NCI-H1436 treated with DMSO at 0.1 percent for 48 hours (cell line): ENCODE measurements around the gene BBS2.

Source experiments
- DNase-seq: peaks from one replicate; lab custom pipeline; 2025; lab: John Stamatoyannopoulos, UW

Gene BBS2, protein sequence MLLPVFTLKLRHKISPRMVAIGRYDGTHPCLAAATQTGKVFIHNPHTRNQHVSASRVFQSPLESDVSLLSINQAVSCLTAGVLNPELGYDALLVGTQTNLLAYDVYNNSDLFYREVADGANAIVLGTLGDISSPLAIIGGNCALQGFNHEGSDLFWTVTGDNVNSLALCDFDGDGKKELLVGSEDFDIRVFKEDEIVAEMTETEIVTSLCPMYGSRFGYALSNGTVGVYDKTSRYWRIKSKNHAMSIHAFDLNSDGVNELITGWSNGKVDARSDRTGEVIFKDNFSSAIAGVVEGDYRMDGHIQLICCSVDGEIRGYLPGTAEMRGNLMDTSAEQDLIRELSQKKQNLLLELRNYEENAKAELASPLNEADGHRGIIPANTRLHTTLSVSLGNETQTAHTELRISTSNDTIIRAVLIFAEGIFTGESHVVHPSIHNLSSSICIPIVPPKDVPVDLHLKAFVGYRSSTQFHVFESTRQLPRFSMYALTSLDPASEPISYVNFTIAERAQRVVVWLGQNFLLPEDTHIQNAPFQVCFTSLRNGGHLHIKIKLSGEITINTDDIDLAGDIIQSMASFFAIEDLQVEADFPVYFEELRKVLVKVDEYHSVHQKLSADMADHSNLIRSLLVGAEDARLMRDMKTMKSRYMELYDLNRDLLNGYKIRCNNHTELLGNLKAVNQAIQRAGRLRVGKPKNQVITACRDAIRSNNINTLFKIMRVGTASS

DNA sequence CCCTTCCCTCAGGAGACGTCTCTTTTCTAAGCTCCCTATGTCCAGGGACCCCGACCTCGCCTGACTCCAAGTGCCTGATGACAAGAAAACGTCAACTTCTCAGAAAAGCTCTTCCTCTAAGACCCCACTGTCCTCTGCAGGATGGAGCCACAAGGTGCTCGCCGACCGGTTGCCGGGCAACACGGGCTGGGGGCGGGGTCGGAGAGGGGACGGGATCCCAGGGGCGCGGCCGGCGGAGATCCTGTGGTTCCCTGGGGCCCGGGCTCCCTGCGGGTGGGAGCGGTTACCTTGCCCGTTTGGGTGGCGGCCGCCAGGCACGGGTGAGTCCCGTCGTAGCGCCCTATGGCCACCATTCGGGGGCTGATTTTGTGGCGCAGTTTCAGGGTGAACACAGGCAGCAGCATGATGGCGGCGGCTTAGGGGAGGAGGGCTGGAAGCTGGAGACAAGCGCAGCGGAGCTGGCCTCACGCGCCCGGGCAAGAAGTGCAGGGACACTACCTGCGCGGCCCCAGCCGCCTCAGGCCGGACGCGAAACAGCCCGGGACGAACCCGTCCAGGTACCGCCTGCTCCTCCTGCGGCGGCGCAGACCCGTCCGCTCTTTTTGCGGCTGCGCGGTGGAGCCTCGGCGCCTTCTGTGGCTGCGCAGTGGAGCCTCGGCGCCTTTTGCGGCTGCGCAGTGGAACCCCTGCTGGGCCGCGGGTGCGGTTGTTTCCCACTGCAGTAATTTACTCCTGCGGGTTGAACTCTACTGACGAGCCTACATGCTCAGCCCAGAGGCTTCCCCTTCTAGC lies at the start of gene BBS2:
Gene BBS2, minus strand, starts transcription at position 566 of the 792 bp plus-strand sequence. Its CDS starts 162 bp downstream, at position 404.
- DNase-seq: peak; percentile 33

DNA sequence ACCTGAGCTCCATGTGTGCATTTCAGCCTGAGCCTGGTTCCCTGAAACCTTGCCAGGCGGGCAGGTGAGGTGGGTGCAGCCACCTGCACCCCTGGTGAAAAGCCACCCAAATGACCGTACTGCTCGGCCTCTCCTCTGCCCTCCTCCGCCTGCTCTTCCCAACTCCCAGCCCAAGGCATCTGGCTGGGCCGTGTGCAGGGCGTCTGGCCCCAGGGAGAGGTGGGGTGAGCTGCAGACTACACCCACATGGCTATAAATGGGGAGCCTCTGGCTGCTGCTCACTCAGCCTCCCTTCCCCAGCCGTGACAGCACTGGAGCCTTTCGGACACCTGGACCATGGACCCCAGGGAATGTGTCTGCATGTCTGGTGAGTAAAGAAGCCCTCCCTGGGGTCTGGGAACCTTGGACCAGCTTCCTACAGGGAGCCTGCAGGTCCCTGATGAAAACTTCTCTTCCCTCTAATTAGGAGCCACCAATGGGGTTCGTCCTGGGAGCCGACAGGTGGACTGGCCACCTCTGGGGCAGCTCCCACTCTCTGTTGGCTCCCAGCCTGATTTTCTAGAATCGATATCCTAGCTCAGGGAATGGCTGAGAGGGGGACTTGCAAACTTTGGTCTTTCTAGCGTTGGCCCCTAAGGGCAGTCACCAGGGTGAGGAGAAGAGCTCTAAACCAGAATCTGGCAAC lies 45.1 kb upstream of the BBS2 start, which contains the start of gene MT4:
Gene MT4, plus strand, starts transcription at position 281 of the 685 bp plus-strand sequence. Its CDS starts 56 bp downstream, at position 337.
- DNase-seq: no peak

DNA sequence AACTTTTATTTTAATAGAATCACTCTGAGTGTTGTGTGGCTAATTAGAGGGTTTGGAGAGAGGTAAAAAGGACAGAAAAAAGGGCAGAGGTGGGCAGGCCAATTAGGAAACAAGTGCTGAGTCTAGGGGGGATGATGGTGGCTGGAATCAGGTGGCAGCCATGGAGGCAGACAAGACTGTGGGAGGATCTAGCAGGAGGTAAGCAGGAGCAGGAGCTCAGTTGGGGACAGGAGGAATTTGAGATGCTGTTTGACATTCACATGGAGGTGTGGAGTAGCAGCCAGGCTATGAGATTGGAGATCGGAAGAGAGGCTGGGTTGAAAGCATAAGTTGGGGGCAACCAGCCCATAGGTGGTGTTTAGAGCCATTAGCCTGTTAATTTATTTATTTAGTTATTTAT lies 41.3 kb upstream of the BBS2 start:
- no peak for DNase-seq

DNA sequence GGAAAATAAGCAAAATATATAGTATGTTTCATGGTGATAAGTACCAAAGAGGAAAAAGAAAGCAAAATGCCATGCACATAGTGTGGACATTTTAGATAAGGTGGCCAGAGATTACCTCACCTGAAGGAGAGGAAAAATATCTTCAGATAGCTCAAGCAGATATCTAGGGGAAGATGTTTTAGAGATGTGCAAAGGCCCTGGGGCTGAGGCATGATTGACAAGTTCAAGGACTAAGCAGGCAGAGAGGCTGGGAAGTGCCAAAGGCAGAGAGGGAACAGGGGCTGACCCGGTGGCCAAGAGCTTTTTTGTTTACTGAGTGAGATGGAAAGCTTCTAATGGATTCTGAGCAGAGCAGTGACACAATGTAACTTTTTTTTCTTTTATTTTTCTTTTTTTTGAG lies 40.6 kb upstream of the BBS2 start:
- DNase-seq: no peak

DNA sequence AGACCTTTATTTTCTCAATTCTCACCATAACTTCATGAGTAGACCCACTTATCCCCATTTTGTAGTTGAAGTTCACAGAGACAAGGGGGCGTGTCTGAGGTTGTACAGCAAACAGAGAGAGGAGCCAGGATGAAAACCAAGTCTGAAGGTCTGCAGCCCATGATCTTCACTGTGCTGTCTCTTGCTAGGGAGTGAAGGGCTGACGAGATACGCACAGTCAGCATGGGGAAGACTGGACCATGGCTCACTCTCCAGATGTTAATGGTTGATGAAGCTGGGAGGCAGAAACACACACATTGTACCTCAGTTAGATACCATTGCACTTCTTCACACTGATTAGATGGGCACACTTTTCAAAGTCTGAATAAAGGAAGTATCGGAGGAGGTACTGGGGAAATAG lies 39.3 kb upstream of the BBS2 start:
- DNase-seq: no peak

DNA sequence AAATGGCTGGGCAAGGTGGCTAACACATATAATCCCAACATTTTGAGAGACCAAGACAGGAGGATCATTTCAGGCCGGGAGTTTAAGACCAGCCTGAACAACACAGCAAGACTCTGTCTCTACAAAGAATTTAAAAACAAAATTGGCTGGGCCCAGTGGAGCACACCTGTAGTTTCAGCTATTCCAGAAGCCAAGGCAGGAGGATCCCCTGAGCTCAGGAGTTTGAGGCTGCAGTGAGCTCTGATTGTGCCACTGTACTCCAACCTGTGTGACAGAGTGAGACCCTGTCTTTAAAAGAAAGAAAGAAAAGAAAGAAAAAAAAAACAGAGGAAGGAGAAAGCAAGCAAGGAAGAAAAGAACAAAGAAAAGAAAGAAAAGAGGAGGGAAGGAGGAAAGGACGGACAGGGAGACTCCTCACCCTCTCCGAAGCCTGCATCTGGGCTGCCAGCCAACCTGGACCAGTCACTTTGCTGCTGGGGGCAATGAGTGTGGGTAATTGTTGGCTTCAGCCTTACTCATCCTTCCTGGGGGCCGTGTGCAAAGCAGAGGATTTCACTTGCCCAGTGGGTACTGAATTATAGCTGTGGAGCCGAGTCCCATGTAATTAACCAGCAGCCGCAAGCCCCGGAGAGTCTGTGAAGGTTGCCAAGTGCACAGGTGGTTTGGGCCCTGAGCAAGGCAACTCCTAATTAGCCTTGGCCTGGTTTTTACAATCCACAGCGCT lies 38.4 kb upstream of the BBS2 start:
- no peak for DNase-seq

DNA sequence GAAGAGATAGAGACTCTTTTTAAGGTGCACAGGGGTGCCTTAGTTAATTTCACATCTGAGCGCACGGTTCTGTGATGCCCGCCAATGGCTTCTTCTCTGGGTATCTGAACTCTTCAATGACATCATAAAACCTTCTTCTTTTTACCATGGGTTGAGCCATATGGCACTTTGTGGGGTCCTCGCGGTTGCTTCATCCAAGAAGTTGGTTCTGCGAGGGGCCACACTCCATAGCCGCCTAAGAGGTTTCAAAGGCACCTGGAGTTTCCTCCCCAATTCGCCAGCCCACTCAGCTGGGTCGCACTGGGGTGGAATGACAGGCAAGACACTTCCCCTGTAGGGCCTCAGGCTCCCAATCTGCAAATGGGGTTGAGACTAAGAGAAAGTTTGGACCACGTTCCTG lies 34.6 kb upstream of the BBS2 start:
- DNase-seq: no peak

DNA sequence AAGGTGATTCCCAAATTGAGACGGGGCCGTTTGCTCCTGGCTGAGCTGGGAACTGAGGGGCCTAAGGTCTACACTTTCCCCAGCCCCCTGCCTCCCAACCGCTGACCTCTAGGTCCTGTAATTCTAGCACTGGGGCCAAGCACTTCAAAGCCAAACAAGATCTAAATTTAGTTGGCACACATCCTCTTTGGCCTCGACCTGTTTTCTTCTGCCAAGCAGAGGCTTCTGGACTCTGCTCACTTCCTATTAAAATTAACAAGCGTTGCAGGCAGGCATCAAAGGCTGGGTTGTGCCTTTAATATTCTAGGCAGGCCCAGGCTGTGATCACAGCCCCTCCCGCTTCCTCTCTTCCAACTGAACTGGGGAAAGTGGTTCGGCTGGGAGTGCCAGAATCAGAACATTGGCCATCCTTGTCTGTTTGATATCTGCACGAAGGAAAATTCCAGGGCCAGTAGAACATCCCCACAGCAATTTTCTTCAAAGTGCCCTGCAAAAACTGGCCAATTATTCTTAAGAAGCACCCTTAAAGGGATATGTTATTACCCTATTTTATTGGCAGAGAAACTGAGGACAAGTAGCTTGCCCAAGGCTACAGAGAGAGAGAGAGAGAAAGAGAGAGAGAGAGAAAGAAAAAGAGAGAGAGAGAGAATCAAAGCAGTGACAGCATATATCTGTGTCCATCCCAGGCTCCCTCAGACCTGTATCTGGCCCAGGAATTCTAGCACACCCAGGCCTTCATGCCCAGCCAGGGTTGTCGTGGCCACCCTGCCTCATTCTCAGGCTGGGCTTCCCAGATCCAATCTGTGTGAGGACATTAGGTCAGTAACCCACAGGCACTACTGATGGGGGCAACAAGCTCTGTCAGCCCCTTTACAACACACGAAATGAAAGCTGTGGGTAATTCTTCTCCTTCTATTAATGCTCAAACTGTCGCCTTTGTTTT lies 32.2 kb upstream of the BBS2 start:
- DNase-seq: no peak

DNA sequence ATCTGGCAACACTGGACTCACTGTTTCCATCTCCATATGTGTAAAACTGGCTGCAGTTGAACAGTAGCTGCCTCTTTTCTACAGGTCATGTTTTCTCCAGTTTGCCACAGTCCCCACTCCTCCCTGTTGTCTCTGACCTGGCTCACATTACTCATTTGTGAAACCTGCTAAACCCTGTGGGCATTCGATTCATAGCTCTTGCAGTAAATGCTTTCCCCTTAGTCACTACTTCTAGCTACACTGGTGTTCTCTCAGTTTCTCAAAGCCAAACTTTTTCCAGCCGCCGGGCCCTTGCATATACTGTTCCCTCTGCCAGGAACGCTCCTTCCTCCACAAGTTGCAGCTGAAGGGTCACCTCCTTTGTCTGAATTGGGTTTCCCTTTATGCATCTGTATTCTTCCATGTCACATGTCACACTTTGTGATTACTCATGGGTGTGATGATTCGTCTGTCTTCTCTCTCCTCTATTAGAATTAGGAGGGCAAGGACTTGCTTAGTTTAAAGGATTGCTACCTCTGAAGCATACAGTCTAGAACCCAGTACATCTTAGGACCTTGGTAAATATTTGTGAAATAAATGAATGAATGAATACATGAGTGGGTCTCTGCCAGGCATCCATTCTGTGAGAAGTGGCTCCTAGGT lies 30.0 kb upstream of the BBS2 start:
- no peak for DNase-seq

DNA sequence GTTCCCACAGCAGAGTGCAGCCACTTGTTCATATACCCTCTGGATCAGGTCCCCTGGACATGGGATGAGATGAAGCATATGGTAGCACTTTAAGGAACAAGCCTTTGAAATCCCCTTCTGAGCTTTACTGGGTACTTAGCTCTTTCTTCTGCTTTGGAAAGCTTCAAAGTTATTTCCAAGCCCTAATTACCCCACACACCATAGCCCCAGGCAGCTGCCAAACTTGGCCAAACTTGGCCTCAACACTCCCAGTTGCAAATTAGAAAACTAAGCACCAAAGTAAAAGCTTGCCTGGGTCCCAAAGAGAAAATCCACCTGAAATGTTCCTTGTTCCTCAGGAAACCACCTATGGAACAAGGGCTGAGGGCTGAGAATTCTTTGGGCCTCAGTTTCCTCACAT lies 29.3 kb upstream of the BBS2 start:
- no peak for DNase-seq

DNA sequence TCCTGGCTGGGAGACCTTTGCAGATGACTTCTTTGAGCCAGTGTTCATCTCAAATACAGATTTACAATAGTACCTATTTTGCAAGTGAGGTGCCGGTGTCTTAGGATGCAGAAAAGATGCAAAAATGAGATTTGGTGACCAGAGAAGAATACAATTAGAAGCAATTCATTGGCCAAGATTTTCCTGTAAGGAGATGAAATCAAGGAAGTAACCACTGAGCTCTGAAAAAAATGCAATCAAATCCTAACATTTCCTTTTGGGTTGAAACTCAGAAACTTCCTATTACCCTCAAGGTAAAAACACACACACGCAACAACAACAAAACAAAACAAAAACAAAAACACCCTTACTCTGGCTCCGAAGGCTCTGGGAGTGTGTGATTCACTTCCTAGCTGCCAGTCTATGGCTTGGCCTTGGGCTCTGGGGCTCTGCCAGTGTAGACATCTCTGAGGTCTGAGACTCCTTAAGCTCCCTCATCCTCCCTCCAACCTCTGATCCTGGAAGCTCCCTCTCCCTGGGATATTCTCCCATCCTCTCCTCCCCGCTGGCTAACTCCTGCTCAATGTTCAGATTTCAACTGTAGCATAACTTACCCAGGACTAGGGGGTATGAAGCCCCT lies 28.2 kb upstream of the BBS2 start:
- DNase-seq: no peak

DNA sequence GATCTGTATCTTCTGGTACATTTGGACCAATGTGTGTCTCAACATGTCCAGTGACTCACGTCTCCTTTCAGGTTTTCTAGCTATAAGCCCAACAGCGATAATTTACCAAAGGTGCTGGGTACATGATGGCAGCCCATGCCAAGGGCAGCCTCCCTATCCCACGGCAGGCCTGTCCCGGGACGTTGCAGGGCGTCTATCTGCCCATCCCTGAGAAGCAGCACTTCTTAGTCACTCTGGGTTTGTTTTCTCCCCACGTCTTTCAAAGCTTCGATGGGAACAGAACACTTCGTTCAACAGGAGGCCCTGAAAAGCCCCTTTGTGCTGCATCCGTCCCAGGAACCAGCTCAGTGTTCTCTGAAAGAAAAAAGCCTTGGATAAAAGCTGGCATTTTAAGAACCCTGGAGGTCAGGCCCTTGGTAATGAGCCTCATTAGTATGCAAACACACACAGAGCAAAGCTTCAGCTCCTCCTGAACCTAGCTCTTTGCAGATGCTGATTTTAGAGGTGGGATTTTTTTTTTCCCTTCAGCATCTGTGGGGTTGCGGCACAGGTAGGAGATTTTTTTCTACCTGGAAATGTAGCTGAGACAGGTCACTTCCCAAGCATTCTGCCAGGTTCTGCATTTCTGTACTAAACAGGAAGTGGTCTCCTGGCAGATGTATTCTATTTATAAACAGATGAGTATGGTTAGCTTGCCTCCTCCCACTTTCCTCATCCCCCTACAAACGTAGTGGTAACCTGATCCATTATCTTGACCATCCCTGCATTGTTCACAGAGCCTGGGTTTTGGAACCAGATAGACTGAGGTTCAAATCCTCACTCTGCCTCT lies 27.5 kb upstream of the BBS2 start:
- DNase-seq: no peak

DNA sequence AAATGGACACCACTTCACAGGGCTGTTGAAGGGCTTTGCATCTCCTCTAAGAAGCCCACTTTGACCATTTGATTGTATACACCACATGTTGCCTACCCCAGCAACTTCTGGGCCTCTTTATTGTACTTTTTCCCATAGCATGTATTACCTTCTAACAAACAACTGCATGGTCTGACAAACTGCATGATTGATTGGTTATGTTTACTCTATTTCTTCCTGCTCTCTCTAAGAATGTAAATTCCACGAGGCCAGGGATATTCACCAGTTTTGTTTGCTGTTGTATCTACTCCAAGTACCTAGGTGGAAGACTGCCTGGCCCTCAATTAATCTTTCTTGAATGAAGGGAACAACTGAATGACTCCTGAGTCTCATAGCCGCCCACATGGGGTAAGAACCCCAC lies 22.2 kb upstream of the BBS2 start:
- DNase-seq: no peak

DNA sequence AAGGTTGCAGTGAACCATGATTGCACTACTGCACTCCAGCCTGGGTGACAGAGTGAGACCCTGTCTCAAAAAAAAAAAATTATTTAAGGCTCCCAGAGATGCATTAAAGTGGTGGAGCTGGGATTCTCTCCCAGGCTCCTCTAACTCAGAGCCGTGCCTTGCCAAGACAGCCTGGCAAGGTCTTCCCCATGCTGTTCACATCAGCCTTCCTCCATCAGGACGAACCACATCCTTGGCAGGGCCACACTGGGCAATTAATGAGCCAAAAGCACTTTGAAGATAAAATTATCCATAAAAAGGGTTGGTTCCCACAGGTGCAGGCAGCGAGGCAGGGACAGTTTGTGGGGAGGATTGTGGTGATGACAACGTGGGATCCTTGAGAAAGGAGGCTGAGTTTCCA lies 19.8 kb upstream of the BBS2 start:
- DNase-seq: no peak

DNA sequence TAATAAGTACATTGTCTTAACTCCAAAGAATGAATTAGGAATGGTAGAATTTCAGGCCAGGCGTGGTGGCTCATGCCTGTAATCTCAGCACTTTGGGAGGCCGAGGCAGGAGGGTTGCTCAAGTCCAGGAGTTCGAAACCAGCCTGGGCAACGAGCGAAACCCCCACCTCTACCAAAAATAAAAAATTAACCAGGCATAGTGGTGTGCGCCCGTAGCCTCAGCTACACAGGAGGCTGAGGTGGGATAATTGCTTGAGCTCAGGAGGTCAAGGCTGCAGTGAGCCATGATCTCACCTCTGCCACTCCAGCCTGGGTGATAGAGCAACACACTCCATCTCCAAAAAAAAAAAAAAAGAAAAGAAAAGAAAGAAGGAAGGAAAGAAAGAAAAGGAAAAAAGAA lies 18.5 kb upstream of the BBS2 start:
- no peak for DNase-seq

DNA sequence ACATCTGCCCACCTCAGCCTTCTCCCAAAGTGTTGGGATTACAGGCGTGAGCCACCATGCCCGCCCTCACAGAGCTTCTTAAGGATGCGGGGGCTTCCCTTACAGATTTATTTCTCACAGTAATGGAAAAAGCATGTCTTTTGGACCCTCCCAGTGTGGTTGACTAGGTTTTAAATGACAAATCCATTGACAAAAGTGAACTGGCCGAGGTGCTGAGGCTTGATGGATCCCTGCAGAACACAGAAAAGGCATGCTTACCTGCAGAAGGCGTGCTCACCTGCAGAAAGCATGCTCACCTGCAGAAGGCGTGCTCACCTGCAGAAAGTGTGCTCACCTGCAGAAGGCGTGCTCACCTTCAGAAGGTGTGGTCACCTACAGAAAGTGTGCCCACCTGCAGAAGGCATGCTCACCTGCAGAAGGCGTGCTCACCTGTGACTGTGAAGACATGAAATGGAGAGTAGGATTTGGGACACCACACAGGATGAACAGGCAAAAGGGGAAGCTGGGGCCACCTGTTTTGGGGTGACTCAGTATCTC lies 15.1 kb upstream of the BBS2 start:
- DNase-seq: no peak

DNA sequence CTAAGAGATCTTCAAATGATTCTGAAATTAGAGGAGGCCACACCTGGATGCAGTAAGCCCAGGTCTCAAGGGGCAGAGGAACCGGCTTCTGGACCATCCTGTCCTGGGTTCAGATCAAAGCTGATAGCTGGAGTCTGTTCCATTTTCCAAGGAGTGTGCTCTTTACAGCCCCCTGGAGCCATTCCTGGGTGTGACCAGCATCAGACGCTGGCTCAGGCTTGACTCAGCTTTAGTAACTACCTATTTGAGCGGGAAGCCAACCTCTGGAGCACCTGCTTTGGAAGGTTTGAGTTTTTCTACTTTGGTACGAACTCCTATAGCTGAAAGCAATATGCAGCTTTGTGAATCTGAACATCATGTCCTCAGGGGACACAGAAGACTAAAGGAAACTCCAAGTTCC lies 12.9 kb upstream of the BBS2 start:
- DNase-seq: no peak

DNA sequence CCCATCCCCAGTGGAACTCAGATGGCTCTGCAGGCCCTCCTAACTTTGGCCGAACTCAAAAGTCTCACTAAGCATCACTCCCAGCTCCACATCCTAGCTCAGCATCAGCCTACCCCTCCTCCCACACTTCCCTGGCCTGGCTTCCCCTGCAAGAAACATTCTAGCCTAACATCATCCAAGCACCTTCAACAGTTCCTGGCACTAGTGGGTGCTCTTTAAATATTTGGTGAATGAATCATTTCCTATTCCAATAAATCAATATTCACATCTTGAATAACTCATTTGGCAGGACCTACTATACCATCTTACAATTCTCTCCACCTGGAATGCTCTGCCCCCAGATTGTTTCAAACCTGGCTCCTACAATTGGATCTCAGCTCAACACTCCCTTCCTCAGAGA lies 11.0 kb upstream of the BBS2 start:
- no peak for DNase-seq
